ENCODE results near the gene WDSUB1.
A peak's percentile ranks its signal among the peaks of the same experiment; 100 is the strongest.

The WDSUB1 gene

DNA sequence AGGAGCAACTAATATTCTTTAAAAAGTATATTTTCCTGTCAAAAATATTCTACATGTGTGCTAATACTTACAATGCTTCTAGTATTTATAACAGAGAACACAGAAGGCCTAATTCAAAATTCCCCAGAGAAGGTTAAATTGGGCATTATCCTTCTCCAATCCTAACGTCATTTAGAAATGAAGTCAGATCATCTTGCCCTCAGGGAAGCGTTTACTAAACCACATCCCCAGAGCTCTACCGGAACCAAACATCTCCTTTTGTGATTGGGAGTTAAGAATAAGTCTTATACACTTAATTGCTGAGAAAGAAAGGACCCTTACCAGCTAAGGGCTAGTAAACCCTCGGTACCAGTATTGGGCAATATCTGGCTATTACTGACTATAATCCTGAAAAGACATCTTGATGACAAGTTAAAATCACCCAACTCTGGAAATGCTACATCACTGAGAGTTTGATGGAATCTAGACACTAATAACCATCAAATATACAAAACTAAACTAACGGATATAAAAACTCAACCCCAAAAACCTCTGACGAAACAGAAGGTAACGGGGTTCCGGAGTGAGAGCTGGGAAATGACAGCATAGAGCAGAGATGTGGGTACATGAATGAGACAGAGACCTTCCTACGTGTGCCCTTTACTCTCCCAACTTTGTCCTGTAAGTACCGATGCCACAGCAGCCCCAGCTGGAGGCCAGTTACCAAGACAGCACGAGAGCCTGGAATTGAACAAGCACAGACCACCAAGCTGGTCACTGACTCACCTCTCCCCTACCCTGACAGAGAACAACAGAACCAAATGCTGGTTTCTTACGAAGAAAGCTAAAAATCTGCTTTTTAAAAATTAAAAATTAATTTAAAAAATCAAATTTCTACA is 35.0 kb downstream of the WDSUB1 start:
- Mint-ChIP-seq H3K4me1 (ENCODE audit: low read depth in 2 of 2) (no peaks in the 10 kb centered on the region), H3K27me3 (no peaks in the 10 kb centered on the region), H3K4me3 (no peak overlapping the region), H3K9me3 (no peaks in the 10 kb centered on the region), H3K36me3 (ENCODE audit: insufficient read depth) (peaks cover 14% of the 10 kb centered on the region), H3K27ac (no peak overlapping the region)
- no peak for ATAC-seq (replicated peaks)
- no peak for DNase-seq

DNA sequence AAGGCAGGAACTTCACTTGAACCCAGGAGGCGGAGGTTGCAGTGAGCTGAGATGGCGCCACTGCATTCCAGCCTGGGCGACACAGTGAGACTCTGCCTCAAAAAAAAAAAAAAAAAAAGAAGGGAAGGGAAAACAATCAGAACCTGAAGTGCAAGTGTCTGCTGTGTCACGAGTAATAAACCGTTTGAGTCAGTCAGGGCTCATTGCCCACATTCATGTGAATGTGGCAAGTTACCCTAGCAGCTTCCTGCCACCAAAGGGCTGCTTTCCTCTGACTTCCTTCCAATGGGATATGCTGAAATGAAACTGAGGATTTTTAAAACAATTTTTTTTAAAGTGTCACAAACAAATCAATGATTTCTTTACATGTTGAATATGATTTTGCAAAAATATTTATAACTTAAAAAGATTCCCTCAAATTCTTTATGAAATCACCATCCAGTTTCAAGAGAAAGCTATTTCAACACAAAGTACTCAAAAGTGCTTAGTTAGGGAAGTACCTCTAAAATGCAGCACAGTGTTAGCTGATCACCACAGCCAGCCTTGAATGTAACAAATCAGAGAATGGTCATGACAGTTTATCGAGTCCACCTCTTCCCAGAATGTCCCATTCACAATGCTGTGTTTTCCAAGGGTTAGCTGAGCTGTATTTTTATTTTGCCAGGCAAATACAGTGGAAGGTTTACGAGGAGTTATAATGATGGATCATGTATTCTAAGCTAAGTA is 36.4 kb downstream of the WDSUB1 start:
- Mint-ChIP-seq H3K27me3 (no peaks in the 10 kb centered on the region), H3K9me3 (no peaks in the 10 kb centered on the region), H3K27ac (peak overlapping the region; percentile 60 to 68), H3K4me1 (ENCODE audit: low read depth in 2 of 2) (no peaks in the 10 kb centered on the region), H3K4me3 (no peak overlapping the region), H3K36me3 (ENCODE audit: insufficient read depth) (peaks cover 21% of the 10 kb centered on the region)
- ATAC-seq (replicated peaks) (no peak), DNase-seq (no peak)

DNA sequence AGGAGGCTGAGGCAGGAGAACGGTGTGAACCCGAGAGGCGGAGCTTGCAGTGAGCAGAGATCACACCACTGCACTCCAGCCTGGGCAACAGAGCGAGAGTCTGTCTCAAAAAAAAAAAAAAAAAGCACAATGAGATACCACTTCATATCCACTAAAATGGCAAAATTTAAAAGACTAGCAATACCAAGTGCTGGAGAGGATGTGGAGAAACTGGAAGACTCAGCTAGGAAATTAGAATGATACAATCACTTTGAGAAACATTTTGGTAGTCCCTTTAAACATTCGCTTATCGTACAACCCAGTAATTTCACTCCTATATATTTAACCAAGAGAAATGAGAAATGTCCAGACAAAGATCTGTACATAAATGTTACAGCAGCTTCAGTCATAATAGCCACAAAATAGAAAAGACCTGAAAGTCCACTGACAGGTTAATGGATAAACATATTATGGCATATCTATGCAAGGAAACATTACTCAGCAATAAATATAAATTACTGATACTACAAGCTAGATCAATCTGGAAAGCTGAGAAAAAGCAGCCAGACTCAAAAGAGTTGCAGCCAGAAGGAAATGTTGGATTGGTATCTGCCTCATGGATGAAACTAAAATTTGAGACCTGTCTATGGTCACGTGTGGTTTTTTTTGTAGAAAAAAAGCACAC is 40.0 kb downstream of the WDSUB1 start:
- Mint-ChIP-seq H3K27ac (no peak overlapping the region), H3K36me3 (ENCODE audit: insufficient read depth) (peaks cover 28% of the 10 kb centered on the region), H3K4me3 (no peak overlapping the region), H3K9me3 (no peaks in the 10 kb centered on the region), H3K27me3 (no peaks in the 10 kb centered on the region), H3K4me1 (ENCODE audit: low read depth in 2 of 2) (peaks cover 7% of the 10 kb centered on the region in 2 donors)
- DNase-seq (no peak), ATAC-seq (replicated peaks) (no peak)

DNA sequence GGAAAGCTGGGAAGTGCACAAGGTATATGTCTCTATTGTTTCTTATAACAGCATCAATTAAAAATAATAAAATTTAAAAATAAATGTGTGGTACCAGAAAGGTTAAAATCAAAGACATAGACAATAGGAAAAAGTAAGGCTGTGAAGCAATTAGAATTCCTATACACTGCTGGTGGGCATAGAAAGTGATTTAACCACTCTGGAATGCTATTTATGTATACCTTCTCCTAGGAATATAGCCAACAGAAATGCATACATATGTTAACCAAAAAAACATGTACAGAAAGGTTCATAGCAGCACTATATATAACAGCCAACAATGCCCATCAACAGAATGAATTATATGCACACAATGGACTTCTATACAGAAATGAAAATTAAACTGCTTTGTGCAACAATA is 43.0 kb downstream of the WDSUB1 start:
- H3K4me3 Mint-ChIP-seq: no peak overlapping the region
- H3K27ac Mint-ChIP-seq: no peak overlapping the region
- H3K27me3 Mint-ChIP-seq: no peaks in the 10 kb centered on the region
- peaks cover 7% of the 10 kb centered on the region in 2 donors for H3K4me1 Mint-ChIP-seq (ENCODE audit: low read depth in 2 of 2)
- ATAC-seq (replicated peaks) (no peak), DNase-seq (no peak)
- H3K36me3 Mint-ChIP-seq (ENCODE audit: insufficient read depth): peaks cover 36% of the 10 kb centered on the region
- H3K9me3 Mint-ChIP-seq: no peaks in the 10 kb centered on the region

DNA sequence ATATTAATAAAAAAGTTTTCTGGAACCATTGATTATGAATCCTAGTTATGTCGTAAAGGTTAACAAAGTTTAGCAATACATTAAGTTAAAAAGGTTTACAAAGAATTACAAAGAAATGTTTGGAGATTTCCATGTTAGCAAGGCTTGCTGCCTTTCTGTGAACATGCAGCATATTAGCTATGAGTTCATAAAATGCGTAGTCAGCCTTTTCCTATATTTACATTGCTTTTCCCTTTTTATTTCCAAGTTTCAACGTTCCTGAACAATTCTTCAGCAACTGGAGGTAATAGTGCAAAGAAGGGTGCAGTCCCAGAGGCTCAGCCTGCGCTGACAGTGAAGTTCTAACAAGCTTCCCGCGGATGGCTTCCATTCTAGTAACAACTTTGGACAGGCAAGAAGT is 51.6 kb downstream of the WDSUB1 start:
- no peaks in the 10 kb centered on the region for H3K4me1 Mint-ChIP-seq (ENCODE audit: low read depth in 2 of 2)
- H3K27me3 Mint-ChIP-seq: no peaks in the 10 kb centered on the region
- DNase-seq (no peak), ATAC-seq (replicated peaks) (no peak)
- no peaks in the 10 kb centered on the region for H3K9me3 Mint-ChIP-seq
- no peak overlapping the region for H3K27ac Mint-ChIP-seq
- peaks cover 32% of the 10 kb centered on the region for H3K36me3 Mint-ChIP-seq (ENCODE audit: insufficient read depth)
- H3K4me3 Mint-ChIP-seq: no peak overlapping the region

DNA sequence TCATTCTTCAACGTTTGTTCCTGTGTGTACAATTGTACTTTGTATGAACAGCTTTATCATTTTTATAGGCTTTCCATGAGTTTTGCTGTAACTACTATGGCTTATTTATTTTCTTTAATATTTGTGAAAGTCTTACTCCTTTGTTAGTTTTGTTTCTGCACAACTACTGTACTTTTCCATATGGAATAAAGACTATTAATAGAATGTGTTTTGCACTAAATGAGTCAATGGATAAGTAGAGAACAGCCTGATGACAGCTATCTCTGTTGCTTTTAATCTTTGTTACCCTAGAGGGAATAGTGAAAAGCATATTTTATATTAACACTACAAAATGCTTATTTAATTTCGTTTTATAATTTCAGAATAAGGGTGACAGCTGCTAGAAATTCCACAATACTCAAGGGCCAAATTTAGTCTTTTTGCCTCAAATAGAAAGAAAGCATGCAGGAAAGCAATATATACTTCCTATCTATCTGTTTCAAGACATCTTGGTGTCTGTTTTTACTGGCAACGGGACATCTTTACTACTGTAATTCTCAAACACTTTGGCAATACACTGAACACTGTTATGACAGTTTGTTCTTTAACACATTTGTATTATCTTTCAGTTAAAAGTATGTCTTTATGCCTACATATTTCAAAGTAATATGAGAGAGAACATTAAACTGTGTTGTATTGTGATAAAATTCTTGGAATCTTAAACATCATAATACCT is 53.9 kb downstream of the WDSUB1 start:
- Mint-ChIP-seq H3K4me1 (ENCODE audit: low read depth in 2 of 2) (peaks cover 8 to 9% of the 10 kb centered on the region in 2 donors), H3K27me3 (no peaks in the 10 kb centered on the region), H3K9me3 (no peaks in the 10 kb centered on the region), H3K27ac (peak overlapping the region in 1 of 2 donors; percentile 28), H3K4me3 (no peak overlapping the region), H3K36me3 (ENCODE audit: insufficient read depth) (peaks cover 28% of the 10 kb centered on the region)
- ATAC-seq (replicated peaks) (no peak), DNase-seq (no peak)

DNA sequence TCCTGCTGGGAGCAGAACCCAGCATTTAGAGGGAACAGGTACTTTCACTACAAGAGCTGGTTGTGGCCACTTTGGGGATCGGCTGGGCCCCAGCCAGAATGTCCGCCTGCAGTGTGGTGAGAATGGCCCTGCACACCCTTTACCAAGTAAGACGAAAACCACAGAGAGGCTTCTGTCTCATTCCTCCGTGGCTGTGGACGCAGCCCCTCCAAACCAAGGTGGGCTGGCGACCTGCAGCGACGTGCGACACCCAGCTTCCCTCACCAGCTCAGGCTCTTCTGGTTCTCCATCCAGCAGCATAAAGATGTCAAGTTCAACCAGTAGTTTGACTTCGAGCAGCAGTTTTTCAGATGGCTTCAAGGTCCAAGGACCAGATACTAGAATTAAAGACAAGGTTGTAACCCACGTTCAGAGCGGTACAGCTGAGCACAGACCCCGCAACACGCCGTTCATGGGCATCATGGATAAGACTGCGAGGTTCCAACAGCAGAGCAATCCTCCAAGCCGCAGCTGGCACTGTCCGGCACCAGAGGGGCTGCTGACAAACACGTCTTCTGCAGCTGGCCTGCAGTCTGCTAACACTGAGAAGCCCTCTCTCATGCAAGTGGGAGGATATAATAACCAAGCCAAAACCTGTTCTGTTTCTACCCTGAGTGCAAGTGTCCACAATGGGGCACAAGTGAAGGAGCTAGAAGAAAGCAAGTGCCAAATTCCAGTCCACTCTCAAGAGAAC is 56.2 kb downstream of the WDSUB1 start:
- no peaks in the 10 kb centered on the region for H3K9me3 Mint-ChIP-seq
- peak overlapping the region; percentile 13 to 20 for H3K27ac Mint-ChIP-seq
- peaks cover 25 to 30% of the 10 kb centered on the region in 2 donors for H3K4me1 Mint-ChIP-seq (ENCODE audit: low read depth in 2 of 2)
- H3K4me3 Mint-ChIP-seq: no peak overlapping the region
- DNase-seq (no peak), ATAC-seq (replicated peaks) (no peak)
- H3K27me3 Mint-ChIP-seq: no peaks in the 10 kb centered on the region
- peaks cover 20% of the 10 kb centered on the region for H3K36me3 Mint-ChIP-seq (ENCODE audit: insufficient read depth)

DNA sequence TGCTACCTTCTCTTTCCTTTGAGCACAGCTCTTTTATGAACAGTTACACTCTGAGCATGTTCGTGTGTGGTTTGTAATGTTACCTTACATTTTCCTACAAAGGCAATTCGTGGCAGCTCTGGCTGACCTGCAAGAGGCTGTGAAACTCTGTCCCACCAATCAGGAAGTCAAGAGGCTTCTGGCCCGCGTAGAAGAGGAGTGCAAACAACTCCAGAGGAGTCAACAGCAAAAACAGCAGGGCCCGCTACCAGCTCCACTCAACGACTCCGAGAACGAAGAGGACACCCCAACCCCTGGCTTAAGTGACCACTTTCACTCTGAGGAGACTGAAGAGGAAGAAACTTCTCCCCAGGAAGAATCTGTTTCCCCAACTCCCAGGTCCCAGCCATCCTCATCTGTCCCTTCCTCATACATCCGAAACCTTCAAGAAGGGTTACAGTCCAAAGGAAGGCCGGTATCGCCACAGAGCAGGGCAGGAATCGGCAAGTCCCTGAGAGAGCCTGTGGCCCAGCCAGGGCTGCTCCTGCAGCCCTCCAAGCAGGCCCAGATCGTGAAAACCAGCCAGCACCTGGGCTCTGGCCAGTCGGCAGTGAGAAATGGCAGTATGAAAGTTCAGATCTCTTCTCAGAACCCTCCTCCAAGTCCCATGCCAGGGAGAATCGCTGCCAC is 56.9 kb downstream of the WDSUB1 start:
- Mint-ChIP-seq H3K36me3 (ENCODE audit: insufficient read depth) (peaks cover 19% of the 10 kb centered on the region), H3K4me1 (ENCODE audit: low read depth in 2 of 2) (peaks cover 31 to 37% of the 10 kb centered on the region in 2 donors), H3K4me3 (no peak overlapping the region), H3K27ac (peak overlapping the region in 1 of 2 donors; percentile 20), H3K27me3 (no peaks in the 10 kb centered on the region), H3K9me3 (no peaks in the 10 kb centered on the region)
- ATAC-seq (replicated peaks): no peak
- DNase-seq: no peak

DNA sequence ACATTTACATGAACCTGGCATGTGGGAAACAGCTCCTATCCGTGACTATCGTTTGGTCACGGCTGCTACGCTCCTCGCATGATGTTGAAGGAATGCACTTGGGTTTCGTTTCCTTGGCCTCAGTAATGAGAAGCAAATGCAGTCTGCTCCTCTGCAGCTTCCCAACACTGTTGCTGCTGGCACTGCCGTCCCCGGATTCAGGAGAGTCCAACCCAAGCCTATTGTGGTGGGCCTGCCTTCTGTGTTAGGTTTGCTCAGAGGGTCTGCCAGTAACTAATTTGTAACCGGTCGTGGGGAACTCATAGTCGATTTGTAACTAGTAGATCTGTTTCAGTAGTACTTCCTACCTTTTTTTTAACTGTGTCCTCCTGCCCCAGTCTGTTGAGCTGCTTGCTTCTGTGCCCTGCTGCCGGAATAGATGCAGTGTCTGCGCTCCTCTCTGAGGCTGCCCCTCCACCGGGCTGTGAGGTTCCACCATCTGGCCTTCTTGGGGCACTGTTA is 58.4 kb downstream of the WDSUB1 start:
- ATAC-seq (replicated peaks): no peak
- H3K27ac Mint-ChIP-seq: peak overlapping the region; percentile 12 to 83
- no peak for DNase-seq

DNA sequence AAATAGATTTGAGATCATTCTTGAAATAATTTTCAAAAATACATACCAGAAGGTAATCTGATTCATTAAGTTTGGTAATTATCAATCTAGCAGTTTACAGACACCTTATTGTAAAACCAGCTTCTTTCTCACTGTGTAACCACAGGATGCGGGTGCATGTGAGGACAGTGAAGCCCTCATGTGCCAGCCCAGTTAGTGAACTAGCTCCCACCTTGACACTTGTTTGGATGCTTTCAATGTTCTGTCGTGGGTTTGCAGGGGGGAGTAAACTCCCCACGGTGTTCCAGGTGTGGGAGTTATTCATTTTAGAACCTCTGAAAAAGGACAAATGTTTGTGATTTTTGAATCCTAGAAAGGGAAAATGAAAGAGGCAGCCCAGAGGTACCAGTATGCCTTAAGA is 59.0 kb downstream of the WDSUB1 start:
- H3K27ac Mint-ChIP-seq: peak overlapping the region; percentile 81 to 83
- peaks cover 37 to 49% of the 10 kb centered on the region in 2 donors for H3K4me1 Mint-ChIP-seq (ENCODE audit: low read depth in 2 of 2)
- no peaks in the 10 kb centered on the region for H3K27me3 Mint-ChIP-seq
- H3K36me3 Mint-ChIP-seq (ENCODE audit: insufficient read depth): peaks cover 6% of the 10 kb centered on the region
- no peaks in the 10 kb centered on the region for H3K9me3 Mint-ChIP-seq
- ATAC-seq (replicated peaks) (peak; percentile 76), DNase-seq (peak; percentile 16 to 36 (median 34))
- H3K4me3 Mint-ChIP-seq: peak overlapping the region; percentile 31 to 40

More for the DNA sequence above, 58.4 kb downstream of the WDSUB1 start:
- no peaks in the 10 kb centered on the region for H3K9me3 Mint-ChIP-seq
- no peaks in the 10 kb centered on the region for H3K27me3 Mint-ChIP-seq
- peaks cover 37 to 49% of the 10 kb centered on the region in 2 donors for H3K4me1 Mint-ChIP-seq (ENCODE audit: low read depth in 2 of 2)
- H3K36me3 Mint-ChIP-seq (ENCODE audit: insufficient read depth): peaks cover 9% of the 10 kb centered on the region
- no peak overlapping the region for H3K4me3 Mint-ChIP-seq

DNA sequence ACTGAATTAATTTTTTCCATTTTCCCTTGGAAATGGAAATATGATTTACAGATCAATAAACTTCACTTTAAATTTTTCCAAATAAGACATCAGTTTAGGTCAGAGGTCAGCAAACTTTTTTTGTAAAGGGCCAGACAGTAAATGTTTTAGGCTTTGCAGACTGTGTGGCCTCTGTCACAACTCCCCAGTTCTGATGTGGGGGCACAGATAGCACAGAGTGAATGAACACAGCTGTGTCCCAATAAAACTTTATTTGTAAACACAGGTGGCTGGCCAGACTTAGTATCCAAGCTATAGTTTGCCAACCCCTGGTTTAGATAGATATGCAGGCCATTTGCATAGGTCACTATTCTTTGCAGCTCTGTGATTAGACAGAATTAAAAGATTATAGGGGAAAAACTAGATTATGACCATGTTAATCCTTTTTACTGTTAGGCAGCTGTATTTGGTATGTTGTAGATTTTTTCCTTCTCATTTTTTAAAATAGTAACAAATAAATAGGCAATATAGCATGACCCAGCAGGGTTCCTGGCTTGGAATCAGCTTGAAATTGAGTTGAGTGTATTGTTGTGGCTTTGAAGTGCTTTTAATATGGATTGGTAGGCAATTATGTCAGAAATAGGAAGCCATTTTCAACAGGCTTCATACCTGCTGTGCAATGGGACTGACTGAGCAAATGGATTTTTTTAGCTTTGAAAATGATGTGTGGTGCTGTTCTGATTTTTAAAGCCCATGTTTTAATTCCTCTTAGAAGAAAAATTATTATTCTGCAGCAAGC is 59.7 kb downstream of the WDSUB1 start:
- Mint-ChIP-seq H3K4me3 (peak overlapping the region in 1 of 2 donors; percentile 40), H3K36me3 (ENCODE audit: insufficient read depth) (peaks cover 6% of the 10 kb centered on the region), H3K27me3 (no peaks in the 10 kb centered on the region), H3K4me1 (ENCODE audit: low read depth in 2 of 2) (peaks cover 37 to 49% of the 10 kb centered on the region in 2 donors), H3K9me3 (no peaks in the 10 kb centered on the region), H3K27ac (peak overlapping the region; percentile 81 to 83)
- DNase-seq (no peak), ATAC-seq (replicated peaks) (no peak)
